GM12878 (cell line): ENCODE results near the gene BRICD5. TPM values are rescaled to one million over a fixed set of nuclear protein-coding genes. Genes with fewer than 3 reads are reported as not detected.

ENCODE experiments used
- BCL11A ChIP-seq: IDR thresholded peaks from 2 replicates; pipeline ENCODE4 v1.6.1; 2011; ENCODE audit warnings: low read depth, low read length
- GATAD2B ChIP-seq: fragments of 450-650 bp; conservative IDR thresholded peaks from 2 replicates; pipeline ENCODE4 v1.6.1; 2017; ENCODE audit warnings: low read depth, mild to moderate bottlenecking, moderate library complexity
- KDM1A ChIP-seq: fragments of 200-600 bp; sonication (generic); IDR thresholded peaks from 2 replicates; pipeline ENCODE4 v1.6.1; 2016; ENCODE audit warnings: borderline replicate concordance
- polyA plus RNA-seq, 11 experiments: library from polyadenylated mRNA; depleted of rRNA in 4 of 11; unstranded in 6 of 11; stranded (reverse) in 5 of 11; fragments of >200 nt; fragmentation: Nextera tagmentation in 4 of 11; fragmentation: Illumina TruSeq in 1 of 11; extraction: Ambion mirVana in 4 of 11; extraction: Trizol in 1 of 11; gene quantifications; 1 replicate in 1 of 11; 2 replicates in 10 of 11; pipeline versions ENCODE4 v1.2.1 to v1.2.3, GENCODE V29; 2011 to 2016; ENCODE audit warnings: inconsistent platforms in 2 of 11, missing spikeins in 2 of 11, low read depth in 1 of 11
- total RNA-seq, 4 experiments: library from RNA; depleted of rRNA in 3 of 4; stranded (reverse); fragments of >200 nt in 3 of 4; fragmentation: Illumina TruSeq in 1 of 4; extraction: Trizol in 1 of 4; gene quantifications; 2 replicates each; pipeline versions ENCODE4 v1.2.1 to v1.2.3, GENCODE V29; 2013 to 2021
- TF ChIP-seq, protein P1 (sequence below): fragments of 450-650 bp; IDR thresholded peaks from 2 replicates; pipeline ENCODE4 v1.6.1; 2017; ENCODE audit warnings: antibody characterized with exemption, mild to moderate bottlenecking, moderate library complexity
- TF ChIP-seq, protein P2 (sequence below): fragments of 450-650 bp; IDR thresholded peaks from 2 replicates; pipeline ENCODE4 v1.6.1; 2016; ENCODE audit warnings: mild to moderate bottlenecking
- TF ChIP-seq, protein P3 (sequence below): fragments of 150-350 bp; IDR thresholded peaks from 2 replicates; pipeline ENCODE4 v1.6.1; 2016; ENCODE audit warnings: low read depth, low read length
- TF ChIP-seq, protein P4 (sequence below): IDR thresholded peaks from 2 replicates; pipeline ENCODE4 v1.6.1; 2011; ENCODE audit warnings: borderline replicate concordance, low read depth, mild to moderate bottlenecking, moderate library complexity, low read length; ENCODE audit not compliant: insufficient read depth, poor library complexity, severe bottlenecking
- TF ChIP-seq, protein P5 (sequence below): fragments of 450-650 bp; IDR thresholded peaks from 2 replicates; pipeline ENCODE4 v1.6.1; 2018; ENCODE audit warnings: borderline replicate concordance, mild to moderate bottlenecking; ENCODE audit not compliant: partially characterized antibody

Gene BRICD5
- total and polyA plus RNA-seq, 10 of the 15 experiments (the other 5 are each of a cell fraction or from before 2014, with no cell fraction given), result 0.58 to 11.6 (median 1.5) TPM; not detected in 1

DNA sequence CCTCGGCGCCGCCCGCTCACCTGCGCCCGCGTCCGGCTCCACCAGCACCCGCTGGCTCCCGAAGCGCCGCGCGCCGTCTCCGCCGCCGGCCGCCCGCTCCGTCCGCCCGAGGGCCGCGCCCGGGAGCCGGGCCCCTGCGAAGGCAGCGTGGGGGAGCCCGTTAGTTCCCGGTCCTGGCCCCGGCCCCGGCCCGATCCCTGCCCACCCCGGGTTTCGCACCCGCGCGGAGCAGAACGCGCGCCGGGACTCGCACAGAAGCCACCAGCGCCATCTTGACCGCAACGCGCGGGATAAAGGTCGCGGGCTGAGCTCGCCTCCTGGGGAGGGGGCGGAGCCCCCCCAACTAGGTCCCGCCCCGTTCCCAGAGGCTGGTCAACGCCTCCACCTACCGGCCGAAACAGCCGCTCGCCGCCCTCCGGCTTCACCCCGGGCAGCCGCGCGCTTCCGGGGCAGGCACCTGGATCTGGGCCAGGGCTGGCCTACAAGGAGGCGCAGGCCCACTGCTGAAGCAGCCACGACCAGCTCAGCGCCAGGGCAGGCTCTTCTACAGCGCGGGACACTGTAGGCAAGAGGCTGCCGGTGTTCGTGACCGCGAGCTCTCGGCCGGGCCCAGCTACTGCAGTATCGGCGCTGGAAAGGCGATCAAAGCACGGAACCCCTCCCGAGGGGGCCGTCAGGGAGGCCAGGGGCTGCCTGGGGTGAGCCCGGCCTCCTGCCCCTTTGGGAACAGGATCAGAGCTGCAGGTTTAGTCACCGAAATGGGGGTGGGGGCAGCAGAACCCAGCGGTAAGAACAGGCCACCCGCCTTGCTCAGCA lies 40.8 kb upstream of the BRICD5 start, which contains the start of gene ECI1 (continued):
- TF ChIP-seq, protein P1, sequence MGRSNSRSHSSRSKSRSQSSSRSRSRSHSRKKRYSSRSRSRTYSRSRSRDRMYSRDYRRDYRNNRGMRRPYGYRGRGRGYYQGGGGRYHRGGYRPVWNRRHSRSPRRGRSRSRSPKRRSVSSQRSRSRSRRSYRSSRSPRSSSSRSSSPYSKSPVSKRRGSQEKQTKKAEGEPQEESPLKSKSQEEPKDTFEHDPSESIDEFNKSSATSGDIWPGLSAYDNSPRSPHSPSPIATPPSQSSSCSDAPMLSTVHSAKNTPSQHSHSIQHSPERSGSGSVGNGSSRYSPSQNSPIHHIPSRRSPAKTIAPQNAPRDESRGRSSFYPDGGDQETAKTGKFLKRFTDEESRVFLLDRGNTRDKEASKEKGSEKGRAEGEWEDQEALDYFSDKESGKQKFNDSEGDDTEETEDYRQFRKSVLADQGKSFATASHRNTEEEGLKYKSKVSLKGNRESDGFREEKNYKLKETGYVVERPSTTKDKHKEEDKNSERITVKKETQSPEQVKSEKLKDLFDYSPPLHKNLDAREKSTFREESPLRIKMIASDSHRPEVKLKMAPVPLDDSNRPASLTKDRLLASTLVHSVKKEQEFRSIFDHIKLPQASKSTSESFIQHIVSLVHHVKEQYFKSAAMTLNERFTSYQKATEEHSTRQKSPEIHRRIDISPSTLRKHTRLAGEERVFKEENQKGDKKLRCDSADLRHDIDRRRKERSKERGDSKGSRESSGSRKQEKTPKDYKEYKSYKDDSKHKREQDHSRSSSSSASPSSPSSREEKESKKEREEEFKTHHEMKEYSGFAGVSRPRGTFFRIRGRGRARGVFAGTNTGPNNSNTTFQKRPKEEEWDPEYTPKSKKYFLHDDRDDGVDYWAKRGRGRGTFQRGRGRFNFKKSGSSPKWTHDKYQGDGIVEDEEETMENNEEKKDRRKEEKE, result no peak
- TF ChIP-seq, protein P2, sequence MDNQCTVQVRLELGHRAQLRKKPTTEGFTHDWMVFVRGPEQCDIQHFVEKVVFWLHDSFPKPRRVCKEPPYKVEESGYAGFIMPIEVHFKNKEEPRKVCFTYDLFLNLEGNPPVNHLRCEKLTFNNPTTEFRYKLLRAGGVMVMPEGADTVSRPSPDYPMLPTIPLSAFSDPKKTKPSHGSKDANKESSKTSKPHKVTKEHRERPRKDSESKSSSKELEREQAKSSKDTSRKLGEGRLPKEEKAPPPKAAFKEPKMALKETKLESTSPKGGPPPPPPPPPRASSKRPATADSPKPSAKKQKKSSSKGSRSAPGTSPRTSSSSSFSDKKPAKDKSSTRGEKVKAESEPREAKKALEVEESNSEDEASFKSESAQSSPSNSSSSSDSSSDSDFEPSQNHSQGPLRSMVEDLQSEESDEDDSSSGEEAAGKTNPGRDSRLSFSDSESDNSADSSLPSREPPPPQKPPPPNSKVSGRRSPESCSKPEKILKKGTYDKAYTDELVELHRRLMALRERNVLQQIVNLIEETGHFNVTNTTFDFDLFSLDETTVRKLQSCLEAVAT, result 0 out of 2 replicates have a peak, but pooled peaks have one; percentile 25
- TF ChIP-seq, protein P3, sequence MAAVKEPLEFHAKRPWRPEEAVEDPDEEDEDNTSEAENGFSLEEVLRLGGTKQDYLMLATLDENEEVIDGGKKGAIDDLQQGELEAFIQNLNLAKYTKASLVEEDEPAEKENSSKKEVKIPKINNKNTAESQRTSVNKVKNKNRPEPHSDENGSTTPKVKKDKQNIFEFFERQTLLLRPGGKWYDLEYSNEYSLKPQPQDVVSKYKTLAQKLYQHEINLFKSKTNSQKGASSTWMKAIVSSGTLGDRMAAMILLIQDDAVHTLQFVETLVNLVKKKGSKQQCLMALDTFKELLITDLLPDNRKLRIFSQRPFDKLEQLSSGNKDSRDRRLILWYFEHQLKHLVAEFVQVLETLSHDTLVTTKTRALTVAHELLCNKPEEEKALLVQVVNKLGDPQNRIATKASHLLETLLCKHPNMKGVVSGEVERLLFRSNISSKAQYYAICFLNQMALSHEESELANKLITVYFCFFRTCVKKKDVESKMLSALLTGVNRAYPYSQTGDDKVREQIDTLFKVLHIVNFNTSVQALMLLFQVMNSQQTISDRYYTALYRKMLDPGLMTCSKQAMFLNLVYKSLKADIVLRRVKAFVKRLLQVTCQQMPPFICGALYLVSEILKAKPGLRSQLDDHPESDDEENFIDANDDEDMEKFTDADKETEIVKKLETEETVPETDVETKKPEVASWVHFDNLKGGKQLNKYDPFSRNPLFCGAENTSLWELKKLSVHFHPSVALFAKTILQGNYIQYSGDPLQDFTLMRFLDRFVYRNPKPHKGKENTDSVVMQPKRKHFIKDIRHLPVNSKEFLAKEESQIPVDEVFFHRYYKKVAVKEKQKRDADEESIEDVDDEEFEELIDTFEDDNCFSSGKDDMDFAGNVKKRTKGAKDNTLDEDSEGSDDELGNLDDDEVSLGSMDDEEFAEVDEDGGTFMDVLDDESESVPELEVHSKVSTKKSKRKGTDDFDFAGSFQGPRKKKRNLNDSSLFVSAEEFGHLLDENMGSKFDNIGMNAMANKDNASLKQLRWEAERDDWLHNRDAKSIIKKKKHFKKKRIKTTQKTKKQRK, result no peak
- TF ChIP-seq, protein P4, sequence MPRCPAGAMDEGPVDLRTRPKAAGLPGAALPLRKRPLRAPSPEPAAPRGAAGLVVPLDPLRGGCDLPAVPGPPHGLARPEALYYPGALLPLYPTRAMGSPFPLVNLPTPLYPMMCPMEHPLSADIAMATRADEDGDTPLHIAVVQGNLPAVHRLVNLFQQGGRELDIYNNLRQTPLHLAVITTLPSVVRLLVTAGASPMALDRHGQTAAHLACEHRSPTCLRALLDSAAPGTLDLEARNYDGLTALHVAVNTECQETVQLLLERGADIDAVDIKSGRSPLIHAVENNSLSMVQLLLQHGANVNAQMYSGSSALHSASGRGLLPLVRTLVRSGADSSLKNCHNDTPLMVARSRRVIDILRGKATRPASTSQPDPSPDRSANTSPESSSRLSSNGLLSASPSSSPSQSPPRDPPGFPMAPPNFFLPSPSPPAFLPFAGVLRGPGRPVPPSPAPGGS, result peak; percentile 81
- no peak for TF ChIP-seq KDM1A
- peak; percentile 91 for TF ChIP-seq GATAD2B
- TF ChIP-seq, protein P5, sequence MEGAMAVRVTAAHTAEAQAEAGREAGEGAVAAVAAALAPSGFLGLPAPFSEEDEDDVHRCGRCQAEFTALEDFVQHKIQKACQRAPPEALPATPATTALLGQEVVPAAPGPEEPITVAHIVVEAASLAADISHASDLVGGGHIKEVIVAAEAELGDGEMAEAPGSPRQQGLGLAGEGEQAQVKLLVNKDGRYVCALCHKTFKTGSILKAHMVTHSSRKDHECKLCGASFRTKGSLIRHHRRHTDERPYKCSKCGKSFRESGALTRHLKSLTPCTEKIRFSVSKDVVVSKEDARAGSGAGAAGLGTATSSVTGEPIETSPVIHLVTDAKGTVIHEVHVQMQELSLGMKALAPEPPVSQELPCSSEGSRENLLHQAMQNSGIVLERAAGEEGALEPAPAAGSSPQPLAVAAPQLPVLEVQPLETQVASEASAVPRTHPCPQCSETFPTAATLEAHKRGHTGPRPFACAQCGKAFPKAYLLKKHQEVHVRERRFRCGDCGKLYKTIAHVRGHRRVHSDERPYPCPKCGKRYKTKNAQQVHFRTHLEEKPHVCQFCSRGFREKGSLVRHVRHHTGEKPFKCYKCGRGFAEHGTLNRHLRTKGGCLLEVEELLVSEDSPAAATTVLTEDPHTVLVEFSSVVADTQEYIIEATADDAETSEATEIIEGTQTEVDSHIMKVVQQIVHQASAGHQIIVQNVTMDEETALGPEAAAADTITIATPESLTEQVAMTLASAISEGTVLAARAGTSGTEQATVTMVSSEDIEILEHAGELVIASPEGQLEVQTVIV, result peak; percentile 32
- no peak for TF ChIP-seq BCL11A
- TF ChIP-seq, all 136 proteins: peak for 48
